ENCODE data around the gene ZNF385D.

ZNF385D gene

DNA sequence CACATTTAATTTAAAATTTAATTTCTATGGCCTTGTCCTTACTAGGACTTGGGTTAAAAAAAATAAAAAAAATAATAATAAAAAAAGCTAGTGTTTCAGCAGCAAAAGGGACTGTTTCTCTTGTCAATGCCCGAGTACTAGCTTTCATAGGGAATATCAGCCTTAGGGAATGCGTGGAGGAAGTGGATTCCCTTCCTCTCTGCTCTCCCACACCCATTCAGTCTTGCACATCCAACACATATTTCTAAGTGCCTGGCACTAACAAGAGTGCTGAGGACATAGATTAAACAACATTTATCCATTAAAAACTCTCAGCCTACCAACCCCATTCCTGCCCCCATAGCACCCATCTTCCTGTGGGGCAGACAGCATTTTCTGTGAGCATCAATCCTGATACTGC, 6.2 kb downstream of the ZNF385D start:
- TF ChIP-seq CTCF (IDR thresholded peaks at IDR 0.05; ENCODE audit: low read depth, low read length), result no peak
- in situ Hi-C loops (cut with HindIII; ENCODE audit: low sequenced_read_pairs), result no loop called here
- H3K4me3 ChIP-seq (ENCODE audit: low read depth, low read length), result no peak overlapping the region
- DNase-seq (ENCODE audit: low read depth, low spot score), result no peak

GRCh38 chr3:21738935-21739702, 11.9 kb downstream of the ZNF385D start:
- no peak for TF ChIP-seq CTCF (IDR thresholded peaks at IDR 0.05; ENCODE audit: low read depth, low read length)
- in situ Hi-C loops (cut with HindIII; ENCODE audit: low sequenced_read_pairs), result no loop called here
- no peak for DNase-seq (ENCODE audit: low read depth, low spot score)
- no peak overlapping the region for H3K4me3 ChIP-seq (ENCODE audit: low read depth, low read length)

GRCh38 chr3:21738283-21738682, 12.7 kb downstream of the ZNF385D start:
- in situ Hi-C loops (cut with HindIII; ENCODE audit: low sequenced_read_pairs), result no loop called here
- H3K4me3 ChIP-seq (ENCODE audit: low read depth, low read length), result no peak overlapping the region
- TF ChIP-seq CTCF (IDR thresholded peaks at IDR 0.05; ENCODE audit: low read depth, low read length), result no peak
- no peak for DNase-seq (ENCODE audit: low read depth, low spot score)

DNA sequence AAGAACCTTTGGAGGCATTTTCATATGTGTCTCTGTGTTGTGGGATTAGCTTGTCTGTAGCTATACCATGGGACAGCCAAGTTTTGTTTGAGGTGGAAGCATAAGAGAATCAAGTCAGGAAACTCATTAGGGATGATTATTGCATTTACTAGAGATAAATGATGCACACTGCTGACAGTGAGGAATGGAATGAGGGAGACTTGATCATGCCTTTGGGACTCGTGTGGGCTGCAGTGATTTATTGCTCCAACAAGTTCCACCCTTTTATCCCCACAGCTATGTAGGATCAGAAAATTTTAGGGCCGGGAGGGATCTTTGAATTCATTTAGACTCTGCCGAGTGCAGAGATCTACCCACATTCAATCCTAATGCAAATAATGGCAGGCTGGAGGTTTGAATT, 16.3 kb downstream of the ZNF385D start:
- no peak for DNase-seq (ENCODE audit: low read depth, low spot score)
- in situ Hi-C loops (cut with HindIII; ENCODE audit: low sequenced_read_pairs), result no loop called here
- no peak for TF ChIP-seq CTCF (IDR thresholded peaks at IDR 0.05; ENCODE audit: low read depth, low read length)
- no peak overlapping the region for H3K4me3 ChIP-seq (ENCODE audit: low read depth, low read length)

- TF ChIP-seq CTCF (IDR thresholded peaks at IDR 0.05; ENCODE audit: low read depth, low read length), result no peak
- no peak overlapping the region for H3K4me3 ChIP-seq (ENCODE audit: low read depth, low read length)
- DNase-seq (ENCODE audit: low read depth, low spot score), result peak; percentile 76
- in situ Hi-C loops (cut with HindIII; ENCODE audit: low sequenced_read_pairs), result no loop called here
Observed at GRCh38 chr3:21729888-21730459, 21.0 kb downstream of the ZNF385D start.

DNA sequence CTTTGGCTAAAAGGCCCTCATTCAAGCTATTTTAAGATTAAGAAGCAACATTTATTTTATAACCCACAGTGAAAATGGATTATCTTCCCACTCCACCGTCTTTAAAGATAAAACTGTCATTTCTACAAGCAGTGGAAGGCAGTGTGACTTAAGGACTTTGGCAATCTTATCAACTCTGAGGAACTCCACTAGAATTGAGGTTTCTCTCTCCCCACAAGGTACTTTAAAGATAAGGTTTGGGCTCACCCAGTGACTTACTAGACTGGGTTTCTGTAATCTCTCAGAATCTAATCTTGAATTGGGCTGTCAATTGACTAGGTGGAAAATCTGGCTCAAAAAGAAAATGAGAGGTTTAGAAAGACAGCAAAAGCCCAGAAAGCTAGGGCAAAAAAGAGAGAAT, 21.7 kb downstream of the ZNF385D start:
- no peak for TF ChIP-seq CTCF (IDR thresholded peaks at IDR 0.05; ENCODE audit: low read depth, low read length)
- in situ Hi-C loops (cut with HindIII; ENCODE audit: low sequenced_read_pairs), result no loop called here
- no peak overlapping the region for H3K4me3 ChIP-seq (ENCODE audit: low read depth, low read length)
- no peak for DNase-seq (ENCODE audit: low read depth, low spot score)
